Left lung (tissue), 10 donors: ENCODE results near the gene EHMT2. TPM values are rescaled to one million over a fixed set of nuclear protein-coding genes. Genes with fewer than 3 reads are reported as not detected.
"Not testable (repeated sequence)": the region's sequence is repeated elsewhere in the genome, so short reads cannot be mapped to it uniquely, and the experiment has no call there.

Experiments used
- ATAC-seq: fragments of 200-7000 bp; cut with Tn5 transposase; one replicate; pipeline ENCODE4 v1.9.1; 2020; ENCODE audit warnings: moderate library complexity
- DNase-seq, 4 donors: peaks; one replicate each; pipeline ENCODE4 v3.0.0-alpha.2; 2013 to 2020
- H3K27ac ChIP-seq, 2 donors: fragments of 200-600 bp; sonication (generic) in 1 of 2; one replicate each; pipeline versions ENCODE4 v1.5.0 to v1.8.0; 2020 to 2021
- H3K27me3 ChIP-seq, 2 donors: fragments of 200-600 bp; sonication (generic) in 1 of 2; one replicate each; pipeline versions ENCODE4 v1.5.0 to v1.8.0; 2020 to 2021
- H3K36me3 ChIP-seq, 2 donors: fragments of 200-600 bp; sonication (generic) in 1 of 2; one replicate each; pipeline versions ENCODE4 v1.5.0 to v1.8.0; 2020 to 2021
- H3K4me1 ChIP-seq, 2 donors: fragments of 200-600 bp; one replicate each; pipeline ENCODE4 v1.8.0; 2021
- H3K4me3 ChIP-seq, 2 donors: fragments of 200-600 bp; sonication (generic) in 1 of 2; one replicate each; pipeline versions ENCODE4 v1.5.0 to v1.8.0; 2020 to 2021; ENCODE audit warnings: mild to moderate bottlenecking in 1 of 2
- H3K9me3 ChIP-seq, 2 donors: fragments of 200-600 bp; sonication (generic) in 1 of 2; one replicate each; pipeline versions ENCODE4 v1.5.0 to v1.8.0; 2020 to 2021
- CTCF ChIP-seq, 2 donors: fragments of 200-600 bp; sonication (generic) in 1 of 2; IDR thresholded peaks; one replicate each; pipeline versions ENCODE4 v1.5.0 to v1.8.0; 2021; ENCODE audit warnings: antibody characterized with exemption in 2 of 2
- intact Hi-C, 2 donors: fragments of 100-400 bp; cut with DNase I; formaldehyde crosslinking; loops; one replicate each; pipeline versions ENCODE4 v1.11.2 to v1.14.2; 2022
- polyA plus RNA-seq, 6 donors: library from polyadenylated mRNA; unstranded; fragments of 120-200 nt; gene quantifications; one replicate each; pipeline ENCODE4 v1.2.1, GENCODE V29; 2013; ENCODE audit not compliant: insufficient read length in 6 of 6
- total RNA-seq, 2 donors: library from RNA; stranded (reverse); fragmentation: NEBNext Ultra II Directional; extraction: Animal tissue kit (Norgen Biotek cat#: 25700); gene quantifications; one replicate each; pipeline ENCODE4 v1.2.1, GENCODE V29; 2021
- donor health status: DM: no; HTN: yes; CAD: no.
- donor health status: DM: no; HTN: no; CAD: no.

Gene EHMT2
- total and polyA plus RNA-seq, 8 donors = 41.0 to 85.0 (median 75.3) TPM

- ATAC-seq = no peak
- H3K36me3 ChIP-seq = peaks cover 0 to 57% of the 10 kb centered on the region in 2 donors
These were observed 58.5 kb downstream of the EHMT2 start for GRCh38 chr6:31838968-31839367.

GRCh38 chr6:31838114-31838553, 59.4 kb downstream of the EHMT2 start:
- H3K9me3 ChIP-seq, H3K27ac ChIP-seq, intact Hi-C loops, DNase-seq, ATAC-seq, H3K27me3 ChIP-seq: not testable (repeated sequence)
- Histone ChIP-seq H3K4me1 (peaks cover 31 to 59% of the 10 kb centered on the region in 2 donors), H3K36me3 (peaks cover 0 to 57% of the 10 kb centered on the region in 2 donors), H3K4me3 (peak overlapping the region in 1 of 2 donors; percentile 95)

More at GRCh38 chr6:31838968-31839367, 58.5 kb downstream of the EHMT2 start:
- DNase-seq = no peak
- peak overlapping the region in 1 of 2 donors; percentile 95 for H3K4me3 ChIP-seq
- no peaks in the 10 kb centered on the region for H3K9me3 ChIP-seq
- no peak for TF ChIP-seq CTCF (IDR thresholded peaks at IDR 0.05)
- H3K4me1 ChIP-seq = peaks cover 31 to 51% of the 10 kb centered on the region in 2 donors
- intact Hi-C loops = no loop called here
- H3K27ac ChIP-seq = no peak overlapping the region
- no peaks in the 10 kb centered on the region for H3K27me3 ChIP-seq

GRCh38 chr6:31837369-31838113, 60.0 kb downstream of the EHMT2 start:
- no peak for DNase-seq
- no peaks in the 10 kb centered on the region for H3K9me3 ChIP-seq
- ATAC-seq = no peak
- peak overlapping the region; percentile 62 to 92 for H3K27ac ChIP-seq
- H3K27me3 ChIP-seq = no peaks in the 10 kb centered on the region
- H3K36me3 ChIP-seq = peaks cover 0 to 57% of the 10 kb centered on the region in 2 donors
- TF ChIP-seq CTCF (IDR thresholded peaks at IDR 0.05) = no peak
- peaks cover 35 to 65% of the 10 kb centered on the region in 2 donors for H3K4me1 ChIP-seq
- intact Hi-C loops = no loop called here
- H3K4me3 ChIP-seq = peak overlapping the region; percentile 87 to 95

- Histone ChIP-seq H3K27me3 (no peaks in the 10 kb centered on the region), H3K4me1 (peaks cover 38 to 73% of the 10 kb centered on the region in 2 donors), H3K4me3 (peak overlapping the region; percentile 87 to 95), H3K36me3 (peaks cover 0 to 50% of the 10 kb centered on the region in 2 donors), H3K9me3 (no peaks in the 10 kb centered on the region), H3K27ac (peak overlapping the region; percentile 62 to 92)
- intact Hi-C loops = no loop called here
- no peak for DNase-seq
- no peak for ATAC-seq
- no peak for TF ChIP-seq CTCF (IDR thresholded peaks at IDR 0.05)
These were observed 60.8 kb downstream of the EHMT2 start for GRCh38 chr6:31836474-31837368.

- TF ChIP-seq CTCF (IDR thresholded peaks at IDR 0.05) = no peak
- peak overlapping the region; percentile 62 to 92 for H3K27ac ChIP-seq
- no peaks in the 10 kb centered on the region for H3K27me3 ChIP-seq
- peaks cover 0 to 44% of the 10 kb centered on the region in 2 donors for H3K36me3 ChIP-seq
- H3K4me3 ChIP-seq = peak overlapping the region; percentile 87 to 95
- intact Hi-C loops = no loop called here
- ATAC-seq (no peak), DNase-seq (peak in 1 of 4 donors; percentile 46)
- H3K4me1 ChIP-seq = peaks cover 45 to 80% of the 10 kb centered on the region in 2 donors
- no peaks in the 10 kb centered on the region for H3K9me3 ChIP-seq
These were observed 61.4 kb downstream of the EHMT2 start for GRCh38 chr6:31836047-31836473.
